Neutrophil (primary cell): ENCODE measurements around the gene TRPM5.

Experiments
- H3K27ac ChIP-seq: fragments of 200-600 bp; sonication (generic); 2 replicates; pipeline ENCODE4 v1.5.1; 2016; ENCODE audit warnings: mild to moderate bottlenecking, moderate library complexity
- H3K27me3 ChIP-seq: fragments of 200-600 bp; sonication (generic); 2 replicates; pipeline ENCODE4 v1.6.0; 2016; ENCODE audit warnings: mild to moderate bottlenecking
- H3K36me3 ChIP-seq: fragments of 200-600 bp; sonication (generic); 2 replicates; pipeline ENCODE4 v1.5.1; 2017
- H3K4me1 ChIP-seq, 2 experiments: fragments of 200-600 bp in 1 of 2; sonication (generic) in 1 of 2; 1 replicate in 1 of 2; 2 replicates in 1 of 2; pipeline versions ENCODE4 v1.5.1 to v1.6.1; 2013 to 2016; ENCODE audit warnings: low read depth in 1 of 2, low read length in 1 of 2, mild to moderate bottlenecking in 1 of 2, moderate library complexity in 1 of 2; ENCODE audit not compliant: control insufficient read depth in 1 of 2, insufficient read depth in 1 of 2
- H3K4me3 ChIP-seq, 2 experiments: fragments of 200-600 bp in 1 of 2; sonication (generic) in 1 of 2; 1 replicate in 1 of 2; 2 replicates in 1 of 2; pipeline ENCODE4 v1.5.1; 2013 to 2016; ENCODE audit warnings: low read depth in 1 of 2, low read length in 1 of 2, mild to moderate bottlenecking in 1 of 2, moderate library complexity in 1 of 2
- H3K9me3 ChIP-seq: fragments of 200-600 bp; sonication (generic); 2 replicates; pipeline ENCODE4 v1.5.1; 2016
- TF ChIP-seq, protein P1 (sequence below): fragments of 200-600 bp; sonication (generic); IDR thresholded peaks from 2 replicates; pipeline ENCODE4 v1.5.1; 2016; ENCODE audit warnings: antibody characterized with exemption

TRPM5 gene

DNA sequence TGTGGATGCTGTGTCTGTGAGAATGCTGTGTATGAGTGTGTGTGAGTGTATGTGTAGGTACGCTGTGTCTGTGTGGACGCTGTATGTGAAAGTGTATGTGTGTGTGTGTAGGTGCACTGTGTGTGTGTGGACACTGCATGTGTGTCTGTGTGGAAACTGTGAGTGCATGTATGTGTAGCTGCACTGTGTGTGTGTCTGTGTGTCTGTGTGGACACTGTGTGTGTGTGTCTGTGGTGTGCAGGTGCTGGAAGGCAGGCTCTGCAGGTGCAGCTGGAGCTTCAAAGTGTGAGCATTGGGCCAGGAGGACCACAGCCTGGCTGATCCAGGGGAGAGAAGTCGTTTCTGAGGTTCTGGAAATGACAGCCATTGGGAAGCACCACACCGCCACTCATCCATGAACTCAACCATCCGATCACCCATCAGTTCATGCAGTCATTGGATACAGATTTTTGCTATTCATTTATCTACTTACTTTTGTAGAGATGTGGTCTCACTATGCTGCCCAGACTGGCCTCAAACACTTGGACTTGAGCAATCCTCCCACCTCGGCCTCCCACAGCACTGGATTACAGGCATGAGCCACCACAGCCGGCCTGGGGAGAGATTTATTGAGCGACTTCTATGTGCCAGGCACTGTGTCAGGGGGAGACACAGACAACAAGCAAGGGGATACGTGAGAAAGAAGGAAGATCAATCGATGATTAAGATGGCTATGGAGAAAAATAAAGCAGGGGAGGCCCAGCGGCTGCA, 9.6 kb downstream of the TRPM5 start:
- Histone ChIP-seq H3K4me1 (no peaks in the 10 kb centered on the region), H3K36me3 (no peaks in the 10 kb centered on the region), H3K9me3 (no peaks in the 10 kb centered on the region), H3K27me3 (peaks cover 57% of the 10 kb centered on the region), H3K4me3 (no peak overlapping the region), H3K27ac (no peak overlapping the region)
- TF ChIP-seq, protein P1, sequence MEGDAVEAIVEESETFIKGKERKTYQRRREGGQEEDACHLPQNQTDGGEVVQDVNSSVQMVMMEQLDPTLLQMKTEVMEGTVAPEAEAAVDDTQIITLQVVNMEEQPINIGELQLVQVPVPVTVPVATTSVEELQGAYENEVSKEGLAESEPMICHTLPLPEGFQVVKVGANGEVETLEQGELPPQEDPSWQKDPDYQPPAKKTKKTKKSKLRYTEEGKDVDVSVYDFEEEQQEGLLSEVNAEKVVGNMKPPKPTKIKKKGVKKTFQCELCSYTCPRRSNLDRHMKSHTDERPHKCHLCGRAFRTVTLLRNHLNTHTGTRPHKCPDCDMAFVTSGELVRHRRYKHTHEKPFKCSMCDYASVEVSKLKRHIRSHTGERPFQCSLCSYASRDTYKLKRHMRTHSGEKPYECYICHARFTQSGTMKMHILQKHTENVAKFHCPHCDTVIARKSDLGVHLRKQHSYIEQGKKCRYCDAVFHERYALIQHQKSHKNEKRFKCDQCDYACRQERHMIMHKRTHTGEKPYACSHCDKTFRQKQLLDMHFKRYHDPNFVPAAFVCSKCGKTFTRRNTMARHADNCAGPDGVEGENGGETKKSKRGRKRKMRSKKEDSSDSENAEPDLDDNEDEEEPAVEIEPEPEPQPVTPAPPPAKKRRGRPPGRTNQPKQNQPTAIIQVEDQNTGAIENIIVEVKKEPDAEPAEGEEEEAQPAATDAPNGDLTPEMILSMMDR: no peak

DNA sequence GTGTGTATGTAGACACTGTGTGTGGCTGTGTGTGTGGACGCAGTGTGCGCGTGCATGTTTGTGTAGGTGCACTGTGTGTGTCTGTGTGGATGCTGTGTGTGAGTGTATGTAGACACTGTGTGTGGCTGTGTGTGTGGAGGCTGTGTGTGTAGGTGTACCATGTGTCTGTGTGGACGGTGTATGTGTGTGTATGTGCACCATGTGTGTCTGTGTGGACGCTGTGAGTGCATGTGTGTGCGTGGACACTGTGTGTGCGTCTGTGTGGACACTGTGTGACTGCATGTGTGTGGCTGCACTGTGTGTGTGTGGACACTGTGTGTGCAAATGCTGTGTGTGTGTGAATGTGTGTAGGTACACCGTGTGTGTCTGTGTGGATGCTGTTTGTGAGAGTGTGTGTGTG, 10.3 kb downstream of the TRPM5 start:
- Histone ChIP-seq H3K9me3 (no peaks in the 10 kb centered on the region), H3K27me3 (peaks cover 50% of the 10 kb centered on the region), H3K4me3 (no peak overlapping the region), H3K36me3 (no peaks in the 10 kb centered on the region), H3K4me1 (no peaks in the 10 kb centered on the region), H3K27ac (no peak overlapping the region)
- TF ChIP-seq, protein P1: no peak

DNA sequence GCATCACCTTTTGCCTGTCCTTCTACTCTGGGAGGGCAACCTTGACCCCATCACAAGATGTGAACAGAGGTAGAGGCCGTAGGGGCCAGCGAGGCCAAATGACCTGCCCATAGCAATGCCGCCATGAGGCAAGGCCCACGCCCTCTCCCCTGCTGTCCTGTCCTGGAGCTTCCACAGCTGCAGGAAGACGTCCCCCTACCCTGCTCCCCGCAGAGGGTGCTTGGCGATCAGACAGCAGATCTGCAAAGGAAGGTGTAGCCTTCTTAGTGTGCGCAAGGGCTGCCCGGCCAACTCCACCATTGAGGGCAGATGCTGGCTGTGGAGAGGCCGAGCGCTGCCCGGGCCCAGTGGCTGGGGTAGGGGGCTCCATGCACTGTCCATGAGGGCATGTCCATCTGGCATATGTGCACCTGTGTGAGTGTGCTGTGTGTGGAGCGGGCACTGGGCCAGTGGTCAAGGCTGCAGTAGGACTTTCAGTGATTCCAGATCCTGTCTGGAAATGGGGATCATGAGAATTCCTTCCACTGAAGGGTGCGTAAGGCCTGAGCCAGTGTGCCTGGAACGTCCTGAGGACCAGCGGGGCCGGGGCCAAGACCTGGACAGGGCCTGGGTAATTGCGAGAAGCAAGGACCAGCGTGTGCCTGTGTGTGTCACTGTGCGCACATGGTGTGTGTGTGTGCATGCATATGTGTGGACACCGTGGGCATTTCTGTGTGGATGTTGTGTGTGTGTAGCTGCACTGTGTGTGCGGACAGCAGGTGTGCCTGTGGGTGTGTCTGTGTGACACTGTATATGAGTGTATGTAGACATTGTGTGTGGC, 11.0 kb downstream of the TRPM5 start:
- Histone ChIP-seq H3K4me3 (no peak overlapping the region), H3K27me3 (peaks cover 43% of the 10 kb centered on the region)

DNA sequence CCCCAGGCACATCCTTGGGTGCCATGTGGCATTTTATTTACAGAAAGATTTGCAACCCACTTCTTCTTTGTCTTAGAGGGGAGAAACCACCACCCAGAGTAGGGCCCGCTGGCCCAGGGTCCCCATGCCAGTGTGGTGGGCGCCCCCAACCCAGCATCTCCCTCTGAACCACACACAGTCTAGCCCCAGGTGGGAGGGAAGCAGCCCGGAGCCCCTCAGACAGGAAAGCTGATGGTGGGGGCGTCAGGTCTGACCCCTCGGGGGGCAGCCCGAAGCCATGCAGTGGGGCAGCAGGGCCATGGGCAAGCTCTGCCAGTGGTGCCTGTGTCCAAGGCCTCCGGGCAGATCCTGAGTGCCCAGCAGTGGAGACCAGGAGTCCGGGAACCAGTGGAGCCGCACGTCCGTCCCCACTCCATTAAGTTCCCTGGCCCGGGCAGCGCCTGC, 11.7 kb downstream of the TRPM5 start:
- Histone ChIP-seq H3K27ac (no peak overlapping the region), H3K36me3 (no peaks in the 10 kb centered on the region), H3K27me3 (peaks cover 37% of the 10 kb centered on the region), H3K9me3 (no peaks in the 10 kb centered on the region), H3K4me3 (no peak overlapping the region), H3K4me1 (no peaks in the 10 kb centered on the region)
- TF ChIP-seq, protein P1: no peak

More for the DNA sequence above, 11.0 kb downstream of the TRPM5 start:
- TF ChIP-seq, protein P1: no peak
- Histone ChIP-seq H3K4me1 (no peaks in the 10 kb centered on the region), H3K27ac (no peak overlapping the region), H3K36me3 (no peaks in the 10 kb centered on the region), H3K9me3 (no peaks in the 10 kb centered on the region)

DNA sequence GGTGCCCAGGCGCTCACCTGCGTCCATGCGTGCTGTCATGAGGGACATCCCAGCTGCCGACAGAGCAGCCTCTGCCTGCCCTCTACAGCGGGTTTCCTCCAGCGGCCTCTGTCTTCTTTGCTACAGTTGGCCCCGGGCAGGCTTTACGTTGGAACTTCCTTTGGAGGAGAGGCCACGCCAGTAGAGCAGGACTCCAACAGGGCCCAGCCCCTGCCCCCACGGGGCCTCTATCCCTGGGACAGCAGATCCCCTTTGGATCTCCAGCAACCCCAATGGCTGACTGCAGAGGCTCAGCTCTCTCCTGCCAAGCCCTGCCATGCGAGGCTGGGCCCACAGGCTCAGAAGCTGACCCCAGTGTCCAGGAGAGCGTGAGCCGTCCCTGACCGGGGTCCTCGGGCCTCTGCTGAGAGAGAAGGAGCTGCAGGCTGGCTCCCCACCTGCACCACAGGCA, 12.1 kb downstream of the TRPM5 start:
- Histone ChIP-seq H3K27ac (no peak overlapping the region), H3K36me3 (no peaks in the 10 kb centered on the region), H3K4me3 (no peak overlapping the region), H3K9me3 (no peaks in the 10 kb centered on the region), H3K4me1 (no peaks in the 10 kb centered on the region), H3K27me3 (peaks cover 32% of the 10 kb centered on the region)
- TF ChIP-seq, protein P1: no peak
